HEK293 (cell line): Measurements from ENCODE around the gene PGC.

Experiments used
- CTCF ChIP-seq: fragments of 450-650 bp; formaldehyde crosslinking; IDR thresholded peaks from 2 replicates; pipeline ENCODE4 v1.5.1; 2016; ENCODE audit warnings: missing biosample characterization, missing genetic modification characterization
- ELK4 ChIP-seq: IDR thresholded peaks from 2 replicates; pipeline ENCODE4 v1.6.1; 2011; ENCODE audit warnings: mild to moderate bottlenecking, low read depth, low read length, borderline replicate concordance
- ZNF121 ChIP-seq: fragments of 450-650 bp; formaldehyde crosslinking; IDR thresholded peaks from 2 replicates; pipeline ENCODE4 v1.5.1; 2016; ENCODE audit warnings: missing biosample characterization, missing genetic modification characterization
- ZNF473 ChIP-seq: fragments of 450-650 bp; formaldehyde crosslinking; IDR thresholded peaks from 2 replicates; pipeline ENCODE4 v1.5.1; 2017; ENCODE audit warnings: missing biosample characterization, missing genetic modification characterization
- ZNF488 ChIP-seq: fragments of 450-650 bp; formaldehyde crosslinking; IDR thresholded peaks from 2 replicates; pipeline ENCODE4 v1.5.1; 2016; ENCODE audit warnings: missing biosample characterization, missing genetic modification characterization
- ZNF692 ChIP-seq: fragments of 450-650 bp; formaldehyde crosslinking; IDR thresholded peaks from 2 replicates; pipeline ENCODE4 v1.5.1; 2016; ENCODE audit warnings: missing biosample characterization, missing genetic modification characterization
- ZNF704 ChIP-seq: fragments of 450-650 bp; formaldehyde crosslinking; IDR thresholded peaks from 2 replicates; pipeline ENCODE4 v1.5.1; 2016; ENCODE audit warnings: missing biosample characterization, missing genetic modification characterization

GRCh38 chr6:41688256-41688965 is 58.8 kb downstream of the PGC start:
- TF ChIP-seq CTCF: no peak
- no peak for TF ChIP-seq ZNF121
- no peak for TF ChIP-seq ZNF692 (tag by site-specific recombination)
- TF ChIP-seq ZNF473 (tag by site-specific recombination): no peak
- no peak for TF ChIP-seq ELK4
- TF ChIP-seq ZNF704 (tag by site-specific recombination): no peak
- no peak for TF ChIP-seq ZNF488 (tag by site-specific recombination)
